Uterus (tissue), 4 donors: ENCODE measurements around the gene OR2AK2. TPM values are rescaled to one million over a fixed set of nuclear protein-coding genes. Genes with fewer than 3 reads are reported as not detected.

ENCODE experiments used
- DNase-seq, 2 donors: peaks; one replicate each; pipeline ENCODE4 v3.0.0-alpha.2; 2019 to 2020
- H3K27ac ChIP-seq, 2 donors: fragments of 200-600 bp; sonication (generic); 1 replicate in 1 of 2; 2 replicates in 1 of 2; pipeline ENCODE4 v1.5.1; 2016 to 2018
- H3K27me3 ChIP-seq, 2 donors: fragments of 200-600 bp; sonication (generic); one replicate each; pipeline ENCODE4 v1.5.1; 2018 to 2019; ENCODE audit warnings: control low read depth in 1 of 2
- H3K36me3 ChIP-seq, 2 donors: fragments of 200-600 bp; sonication (generic); one replicate each; pipeline ENCODE4 v1.5.1; 2019; ENCODE audit warnings: control low read depth in 1 of 2
- H3K4me1 ChIP-seq, 2 donors: fragments of 200-600 bp; sonication (generic); one replicate each; pipeline ENCODE4 v1.5.1; 2018 to 2019; ENCODE audit warnings: control low read depth in 1 of 2
- H3K4me3 ChIP-seq, 2 donors: fragments of 200-600 bp; sonication (generic); 1 replicate in 1 of 2; 2 replicates in 1 of 2; pipeline ENCODE4 v1.5.1; 2018 to 2019; ENCODE audit warnings: mild to moderate bottlenecking in 1 of 2
- H3K9me3 ChIP-seq, 2 donors: fragments of 200-600 bp; sonication (generic); one replicate each; pipeline ENCODE4 v1.5.1; 2019; ENCODE audit warnings: control low read depth in 1 of 2
- CTCF ChIP-seq, 4 experiments: fragments of 200-600 bp in 2 of 4; fragments of 450-650 bp in 2 of 4; sonication (generic) in 2 of 4; IDR thresholded peaks; one replicate each; pipeline ENCODE4 v1.5.1; 2016 to 2019; ENCODE audit warnings: antibody characterized with exemption in 4 of 4, mild to moderate bottlenecking in 2 of 4, moderate library complexity in 1 of 4
- POLR2A ChIP-seq, 2 donors: fragments of 450-650 bp; IDR thresholded peaks; one replicate each; pipeline ENCODE4 v1.6.1; 2016; ENCODE audit warnings: antibody characterized with exemption in 2 of 2, mild to moderate bottlenecking in 1 of 2, moderate library complexity in 1 of 2
- intact Hi-C: fragments of 100-400 bp; cut with DNase I; formaldehyde crosslinking; loops from one replicate; pipeline ENCODE4 v1.15.1; 2023; ENCODE audit warnings: low total_unique reads
- small RNA-seq: library from RNA; depleted of rRNA; stranded (forward); fragments of <200 nt; gene quantifications from one replicate; pipeline ENCODE3, GENCODE V24; 2016
- total RNA-seq, 4 donors: library from RNA; depleted of rRNA in 3 of 4; stranded (reverse); fragments of >200 nt in 3 of 4; gene quantifications; one replicate each; pipeline versions ENCODE4 v1.1.0 to v1.2.4, GENCODE V29; 2014 to 2023
- donor health status: DM: yes; HTN: yes; CAD: no.

OR2AK2 gene
- total RNA-seq, 4 donors from 2014 or later, result not detected

- intact Hi-C loops, result no loop called here
- no peak for DNase-seq
- Histone ChIP-seq H3K4me1 (no peaks in the 10 kb centered on the region), H3K36me3 (no peaks in the 10 kb centered on the region), H3K9me3 (no peaks in the 10 kb centered on the region), H3K27me3 (no peaks in the 10 kb centered on the region), H3K27ac (no peak within 1 kb of the TSS), H3K4me3 (no peak within 1 kb of the TSS)
- TF ChIP-seq POLR2A (IDR thresholded peaks at IDR 0.05) (no peak), CTCF (IDR thresholded peaks at IDR 0.05) (no peak)
Observed at GRCh38 chr1:248013229-248013710, 48.2 kb downstream of the OR2AK2 start, which contains the start of gene OR2L5. OR2L5 (plus strand) TSS chr1:248013660; CDS start chr1:248021948, 8,288 bp downstream.

- TF ChIP-seq POLR2A (IDR thresholded peaks at IDR 0.05) (no peak), CTCF (IDR thresholded peaks at IDR 0.05) (no peak)
- DNase-seq, result no peak
- Histone ChIP-seq H3K36me3 (no peaks in the 10 kb centered on the region), H3K9me3 (no peaks in the 10 kb centered on the region), H3K27ac (no peak overlapping the region), H3K4me3 (no peak overlapping the region), H3K4me1 (no peaks in the 10 kb centered on the region), H3K27me3 (no peaks in the 10 kb centered on the region)
- intact Hi-C loops, result no loop called here
Observed at GRCh38 chr1:248015803-248016202, 50.8 kb downstream of the OR2AK2 start.

Small RNAs within 50 kb of the gene (small RNA-seq; reads per million reads assigned to genes)
- not detected for gene RF00019

Other genes with a start within 250 kb of the OR2AK2 start
- not detected for gene OR6F1, start 248.6 kb upstream of the OR2AK2 start, total RNA-seq
- not detected for gene OR14K1, start 226.6 kb upstream of the OR2AK2 start, total RNA-seq
- not detected for gene OR14A2, start 217.1 kb upstream of the OR2AK2 start, total RNA-seq
- gene OR1C1, start 204.7 kb upstream of the OR2AK2 start, total RNA-seq, result not detected
- not detected for gene OR14A16, start 141.1 kb upstream of the OR2AK2 start, total RNA-seq
- not detected for gene OR11L1, start 123.3 kb upstream of the OR2AK2 start, total RNA-seq
- 10 to 100 TPM in 1 of 4 donors, 1 to 10 TPM in 2, under 1 TPM in 1; 0.88 to 10.3 (median 2.1) TPM for gene TRIM58, start 108.0 kb upstream of the OR2AK2 start, total RNA-seq
- under 1 TPM in 1 of 4 donors, not detected in 3; 0.49 TPM for gene OR2W3, start 69.6 kb upstream of the OR2AK2 start, total RNA-seq
- gene OR2T8, start 45.0 kb upstream of the OR2AK2 start, total RNA-seq, result under 1 TPM in 1 of 4 donors, not detected in 3; 0.40 TPM
- gene OR2AJ1, start 40.3 kb upstream of the OR2AK2 start, total RNA-seq, result not detected
- gene OR2L8, start 16.4 kb upstream of the OR2AK2 start, total RNA-seq, result not detected
- under 1 TPM in 1 of 4 donors, not detected in 3; 0.14 TPM for gene OR2L5, start 48.4 kb downstream of the OR2AK2 start, total RNA-seq
- under 1 TPM in 1 of 4 donors, not detected in 3; 0.30 TPM for gene OR2L2, start 64.8 kb downstream of the OR2AK2 start, total RNA-seq
- gene OR2L3, start 81.6 kb downstream of the OR2AK2 start, total RNA-seq, result under 1 TPM in 1 of 4 donors, not detected in 3; 0.15 TPM
- gene OR2L13, start 130.0 kb downstream of the OR2AK2 start, total RNA-seq, result under 1 TPM in 1 of 4 donors, not detected in 3; 0.21 TPM
- not detected for gene OR2M5, start 179.9 kb downstream of the OR2AK2 start, total RNA-seq
- not detected for gene OR2M2, start 209.6 kb downstream of the OR2AK2 start, total RNA-seq
- under 1 TPM in 1 of 4 donors, not detected in 3; under 0.01 TPM for gene OR2M3, start 232.0 kb downstream of the OR2AK2 start, total RNA-seq